HG03045 (cell line): Measurements from ENCODE around the gene ABCC1.

Source experiments
- ATAC-seq: cut with Tn5 transposase; IDR thresholded peaks from one replicate; pipeline ENCODE4 v1.9.1; 2021; ENCODE audit warnings: mild to moderate bottlenecking, moderate library complexity; ENCODE audit not compliant: unreplicated experiment

Gene ABCC1

DNA sequence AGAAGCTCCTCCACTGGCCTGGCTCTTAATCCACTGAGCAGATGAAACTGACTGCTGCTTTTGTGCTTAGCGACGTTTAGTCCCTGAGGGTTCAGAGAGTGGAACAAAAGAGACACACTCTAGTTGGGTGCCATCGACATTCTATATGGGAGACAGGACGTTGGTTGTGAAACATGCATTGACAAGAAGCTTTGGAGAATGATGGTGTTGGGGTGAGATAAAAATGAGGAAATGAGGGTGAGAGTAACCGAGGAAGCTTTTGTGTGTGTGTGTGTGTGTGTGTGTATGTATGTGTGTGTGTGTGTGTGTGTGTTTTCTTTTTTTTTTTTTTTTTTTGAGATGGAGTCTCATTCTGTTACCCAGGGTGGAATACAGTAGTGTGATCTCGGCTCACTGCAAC is 89.5 kb downstream of the ABCC1 start:
- ATAC-seq: no peak

DNA sequence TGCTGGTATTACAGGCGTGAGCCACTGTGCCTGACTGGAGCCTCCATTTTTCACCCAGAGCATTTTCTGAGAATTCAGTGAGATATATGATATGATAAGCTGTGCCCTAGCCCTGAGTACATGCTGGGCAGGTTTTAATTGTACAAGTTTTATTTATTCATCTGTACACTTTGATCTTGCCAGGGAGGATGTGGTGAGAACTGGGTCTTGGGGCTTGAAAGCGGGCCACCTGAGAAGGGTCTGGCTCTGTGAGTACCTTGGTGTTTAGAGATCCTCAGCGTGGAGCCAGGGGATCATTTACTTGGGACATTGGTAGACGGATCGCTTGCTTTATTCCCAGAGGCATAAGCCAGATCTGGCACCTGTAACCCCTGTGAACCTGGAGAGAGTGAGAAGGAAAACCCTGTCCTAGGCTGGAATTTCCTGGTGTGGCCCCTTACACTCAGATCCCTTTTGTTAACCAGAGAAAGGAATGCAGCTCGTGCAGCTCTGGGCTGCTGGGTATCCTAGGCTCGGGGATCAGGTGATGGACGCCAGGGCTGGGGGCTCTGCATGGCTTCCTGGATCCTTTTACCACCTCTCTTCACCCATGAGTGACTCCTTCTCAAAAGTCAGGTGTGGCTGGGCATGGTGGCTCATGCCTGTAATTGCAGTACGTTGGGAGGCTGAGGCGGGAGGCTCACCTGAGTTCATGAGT is 91.9 kb downstream of the ABCC1 start:
- ATAC-seq: no peak

DNA sequence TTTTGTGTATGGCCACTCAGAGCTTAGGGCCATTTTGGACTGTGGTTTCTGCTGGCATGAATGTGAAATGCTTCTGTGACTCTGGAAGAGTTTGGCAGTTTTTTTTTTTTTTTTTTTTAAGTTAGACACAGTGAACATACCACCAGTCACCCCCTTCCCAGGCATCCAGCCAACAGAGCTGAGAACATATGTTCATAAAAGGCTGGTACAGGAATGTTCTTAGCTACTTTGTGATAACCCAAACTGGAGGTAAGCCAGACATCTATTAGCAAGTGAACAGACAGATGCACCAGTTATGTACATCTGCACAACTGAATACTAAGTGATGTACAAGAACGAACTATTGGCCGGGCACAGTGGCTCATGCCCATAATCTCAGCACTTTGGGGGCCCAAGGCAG is 92.7 kb downstream of the ABCC1 start:
- no peak for ATAC-seq

DNA sequence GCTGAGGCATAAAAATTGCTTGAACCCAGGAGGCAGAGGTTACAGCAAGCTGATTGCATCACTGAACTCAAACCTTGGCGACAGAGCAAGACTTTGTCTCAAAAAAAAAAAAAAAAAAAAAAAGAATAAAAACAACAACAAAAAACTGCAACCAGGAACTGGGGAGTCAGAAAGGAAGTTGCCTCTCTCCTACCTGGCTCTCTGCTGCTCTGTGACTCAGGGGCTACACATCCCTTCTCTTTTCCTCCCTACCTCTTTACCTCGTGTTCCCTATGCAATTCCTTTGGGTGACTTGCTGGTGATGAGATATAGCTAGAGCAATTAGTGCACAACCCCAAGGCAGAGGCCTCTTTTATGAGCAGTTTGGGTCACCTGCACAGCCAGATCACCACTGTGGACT is 95.9 kb downstream of the ABCC1 start:
- ATAC-seq: no peak

DNA sequence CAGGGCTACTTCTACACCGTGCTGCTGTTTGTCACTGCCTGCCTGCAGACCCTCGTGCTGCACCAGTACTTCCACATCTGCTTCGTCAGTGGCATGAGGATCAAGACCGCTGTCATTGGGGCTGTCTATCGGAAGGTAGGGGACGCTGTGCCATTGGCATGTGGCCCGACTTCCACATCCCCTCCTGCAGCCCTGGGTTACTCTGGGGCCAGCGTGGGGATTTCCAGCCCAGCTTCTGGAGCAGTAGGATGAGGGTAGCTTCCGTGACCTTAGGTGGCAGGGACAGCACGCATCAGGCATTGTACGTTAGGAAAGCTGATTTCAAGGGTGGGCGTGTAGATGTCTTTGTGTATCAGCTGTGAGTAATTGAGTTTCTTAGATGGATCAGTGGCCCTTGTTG is 96.5 kb downstream of the ABCC1 start:
- no peak for ATAC-seq

DNA sequence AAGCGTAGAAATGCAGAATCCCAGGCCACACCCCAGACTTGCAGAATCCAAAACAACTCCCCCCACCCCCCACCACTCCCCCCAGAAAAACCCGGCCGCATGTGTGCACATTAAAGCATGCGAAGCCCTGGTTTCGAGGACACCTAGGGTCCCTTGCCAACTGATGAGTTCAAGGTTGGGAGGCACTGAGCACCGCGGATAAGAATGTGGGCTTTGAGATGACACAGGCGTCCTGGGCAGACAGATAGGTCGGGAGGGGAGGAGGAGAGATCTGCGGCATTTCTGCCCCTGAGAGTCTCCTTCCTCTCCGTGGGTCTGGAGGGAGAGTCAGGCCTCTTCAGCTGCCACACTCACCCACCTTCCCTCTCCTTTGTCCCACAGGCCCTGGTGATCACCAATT is 98.3 kb downstream of the ABCC1 start:
- ATAC-seq: no peak

DNA sequence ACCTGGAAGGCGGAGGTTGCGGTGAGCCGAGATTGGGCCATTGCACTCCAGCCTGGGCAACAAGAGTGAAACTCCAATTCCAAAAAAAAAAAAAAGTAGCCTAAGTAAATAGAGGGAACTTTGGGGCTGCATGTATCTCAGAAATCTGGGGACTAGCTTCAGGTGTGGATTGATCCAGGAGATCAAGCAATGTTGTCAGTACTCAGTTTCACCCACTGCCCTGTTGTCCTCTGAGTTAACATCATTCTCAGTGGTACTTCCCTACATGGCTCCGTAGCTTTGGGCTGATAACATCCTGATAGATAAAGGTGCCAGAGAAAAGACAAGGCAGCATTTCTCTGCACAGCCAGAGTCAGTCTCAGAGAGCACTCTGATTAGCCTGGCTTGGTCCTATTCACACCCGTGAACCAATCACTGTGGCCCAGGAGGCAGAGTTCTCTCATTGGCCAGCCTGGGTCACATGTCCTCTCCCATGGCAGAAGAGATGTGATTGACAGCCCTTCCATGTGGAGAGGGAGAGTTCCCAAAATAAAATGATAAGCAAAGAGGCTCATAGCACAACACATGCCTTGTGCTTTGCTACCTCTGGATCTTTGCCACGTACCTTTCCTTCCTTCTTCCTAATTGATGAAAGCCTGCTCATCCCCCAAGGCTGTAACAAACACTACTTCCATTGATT is 99.6 kb downstream of the ABCC1 start:
- no peak for ATAC-seq

DNA sequence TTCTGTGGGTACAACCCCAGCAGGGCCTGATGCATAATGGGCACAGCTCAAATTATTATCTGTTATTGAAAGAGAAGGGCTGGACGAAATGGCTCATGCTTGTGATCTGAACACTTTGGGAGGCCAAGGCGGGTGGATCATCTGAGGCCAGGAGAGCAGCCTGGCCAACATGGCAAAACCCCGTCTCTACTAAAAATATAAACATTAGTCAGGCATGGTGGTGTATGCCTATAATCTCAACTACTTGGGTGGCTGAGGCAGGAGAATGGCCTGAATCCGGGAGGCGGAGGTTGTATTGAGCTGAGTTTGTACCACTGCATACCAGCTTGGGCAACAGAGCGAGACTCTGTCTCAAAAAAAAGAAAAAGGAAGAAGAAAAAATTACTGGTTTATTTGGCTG is 100.7 kb downstream of the ABCC1 start:
- no peak for ATAC-seq

DNA sequence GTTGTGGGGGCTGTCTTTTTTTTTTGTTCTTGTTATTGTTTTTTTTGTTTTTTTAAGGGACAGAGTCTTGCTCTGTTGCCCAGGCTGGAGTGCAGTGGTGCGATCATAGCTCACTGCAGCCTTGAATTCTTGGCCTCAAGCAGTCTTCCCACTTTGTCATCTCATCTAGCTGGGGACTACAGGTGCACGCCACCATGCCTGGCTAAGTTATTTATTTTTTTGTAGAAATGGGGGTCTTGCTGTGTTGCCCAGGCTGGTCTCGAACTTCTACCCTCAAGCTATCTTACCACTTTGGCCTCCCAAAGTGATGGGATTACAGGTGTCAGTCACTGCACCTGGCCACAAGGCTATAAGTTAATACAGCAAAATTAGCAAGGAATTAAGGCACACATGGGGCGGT is 101.7 kb downstream of the ABCC1 start:
- ATAC-seq: no peak

DNA sequence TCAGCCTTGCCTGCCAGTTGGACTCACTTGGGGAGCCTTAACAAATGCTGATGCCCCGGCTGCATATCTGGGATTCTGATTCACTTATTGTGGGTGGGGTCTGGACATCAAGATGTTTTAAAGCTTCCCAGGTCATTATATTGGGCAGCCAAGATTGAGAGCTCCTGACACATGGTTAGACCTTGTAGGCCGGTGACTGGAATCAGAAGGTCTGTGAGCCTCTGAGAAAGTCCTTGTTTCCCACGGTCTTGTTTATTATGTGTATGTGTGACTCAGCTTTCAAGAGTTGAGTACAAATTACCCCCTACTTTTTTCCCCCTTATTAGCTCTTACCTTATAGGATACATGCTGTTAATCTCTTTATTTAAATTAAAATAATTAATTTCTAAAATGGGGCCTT is 103.5 kb downstream of the ABCC1 start:
- ATAC-seq: no peak

DNA sequence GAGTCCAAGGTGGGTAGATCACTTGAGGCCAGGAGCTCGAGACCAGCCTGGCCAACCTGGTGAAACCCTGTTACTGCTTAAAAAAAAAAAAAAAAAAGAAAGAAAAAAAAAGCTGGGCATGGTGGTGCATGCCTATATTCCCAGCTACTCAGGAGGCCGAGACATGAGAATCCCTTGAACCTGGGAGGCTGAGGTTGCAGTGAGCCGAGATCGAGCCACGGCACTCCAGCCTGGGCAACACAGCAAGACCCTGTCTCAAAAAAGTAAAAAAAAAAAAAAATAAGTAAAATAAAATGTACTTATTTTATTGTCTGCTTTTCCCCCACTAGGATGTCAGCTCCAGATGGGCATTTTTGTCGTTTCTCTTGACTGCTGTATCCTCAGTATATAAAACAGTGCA is 107.7 kb downstream of the ABCC1 start:
- ATAC-seq: no peak

DNA sequence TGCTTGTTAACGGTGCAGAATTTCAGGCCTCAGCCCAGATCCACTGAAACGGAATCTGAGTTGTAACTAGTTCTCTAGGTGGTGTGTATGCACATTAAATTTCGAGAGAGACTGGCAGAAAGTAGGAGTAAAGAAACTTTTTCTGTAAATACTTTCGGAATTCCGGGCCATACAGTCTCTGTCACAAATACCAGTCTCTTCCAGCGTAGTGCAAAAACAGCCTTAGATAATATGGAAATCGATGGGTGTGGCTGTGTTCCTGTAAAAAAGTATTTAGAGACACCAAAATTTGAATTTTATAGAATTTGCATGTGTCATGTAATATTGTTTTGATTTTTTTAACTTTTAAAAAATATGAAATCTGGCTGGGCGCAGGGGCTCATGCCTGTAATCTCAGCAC is 109.7 kb downstream of the ABCC1 start:
- no peak for ATAC-seq

DNA sequence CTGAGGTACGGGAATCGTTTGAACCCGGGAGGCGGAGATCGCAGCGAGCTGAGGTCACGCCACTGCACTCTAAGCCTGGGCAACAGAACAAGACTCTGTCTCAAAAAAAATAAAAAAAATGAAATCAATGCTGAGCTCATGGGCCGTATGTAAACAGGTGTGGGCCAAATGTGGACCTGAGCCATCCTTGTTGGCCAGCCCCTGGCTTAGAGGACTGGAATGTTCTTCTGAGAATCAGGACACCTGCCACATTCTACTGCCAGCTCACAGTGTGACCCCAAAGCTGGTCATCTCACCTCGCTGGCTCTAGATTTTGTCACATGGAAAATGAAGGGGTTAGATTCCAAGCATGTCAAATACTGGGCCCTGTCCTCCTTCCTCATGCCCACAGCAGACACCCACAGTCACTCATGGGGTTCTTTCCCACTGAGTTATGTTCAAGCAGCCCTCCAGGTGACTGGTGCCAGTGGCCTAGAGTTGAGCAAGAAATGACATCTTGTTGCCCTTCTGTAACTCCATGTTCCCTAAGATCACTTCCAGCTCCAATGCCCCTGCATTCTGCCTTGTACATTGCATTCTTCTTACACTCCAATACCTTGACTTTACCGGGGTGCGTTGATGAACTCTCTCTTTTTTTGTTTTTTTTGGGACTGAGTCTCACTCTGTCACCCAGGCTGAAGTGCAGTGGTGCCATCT is 110.6 kb downstream of the ABCC1 start:
- no peak for ATAC-seq

DNA sequence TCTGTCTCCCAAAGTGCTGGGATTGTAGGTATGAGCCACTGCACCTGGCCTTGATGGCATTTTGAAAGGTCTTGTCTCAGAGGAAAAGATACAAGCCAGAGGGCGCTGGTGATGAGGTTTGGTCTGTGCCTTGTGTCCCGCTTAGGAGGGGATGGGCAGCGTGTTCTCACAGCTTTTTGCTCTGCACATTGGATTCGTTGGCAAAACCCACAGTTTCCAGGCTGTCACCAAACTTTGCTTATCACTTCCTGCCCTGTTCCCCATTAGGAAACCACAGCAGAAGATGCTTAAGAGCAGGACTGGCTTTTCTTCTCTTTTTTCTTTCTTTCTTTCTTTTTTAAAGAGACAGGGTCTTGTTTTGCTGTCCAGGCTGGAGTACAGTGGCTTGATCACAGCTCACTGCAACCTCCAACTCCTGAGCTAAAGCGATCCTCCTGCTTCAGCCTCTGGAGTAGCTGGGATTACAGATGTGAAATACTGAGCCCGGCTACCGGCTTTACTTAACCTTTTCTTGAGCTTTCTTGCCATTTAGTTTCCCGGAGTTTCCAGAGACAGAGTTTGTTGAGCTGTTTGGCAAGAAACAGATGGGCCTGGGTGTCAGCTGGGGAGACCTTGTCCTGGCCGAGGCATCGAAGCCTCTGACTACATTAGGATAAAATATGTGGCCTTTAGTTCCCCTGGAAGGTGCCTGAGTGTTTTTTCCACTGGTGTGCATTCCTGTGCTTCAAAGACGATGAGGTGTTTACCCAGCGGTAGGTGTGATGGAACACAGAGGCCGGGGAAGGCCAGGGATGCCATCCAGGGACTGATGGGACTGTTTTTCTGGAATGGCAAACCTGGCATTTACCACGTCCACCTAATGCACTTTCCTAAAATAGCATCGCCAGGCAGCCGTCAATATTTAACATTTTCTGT is 112.9 kb downstream of the ABCC1 start:
- no peak for ATAC-seq

DNA sequence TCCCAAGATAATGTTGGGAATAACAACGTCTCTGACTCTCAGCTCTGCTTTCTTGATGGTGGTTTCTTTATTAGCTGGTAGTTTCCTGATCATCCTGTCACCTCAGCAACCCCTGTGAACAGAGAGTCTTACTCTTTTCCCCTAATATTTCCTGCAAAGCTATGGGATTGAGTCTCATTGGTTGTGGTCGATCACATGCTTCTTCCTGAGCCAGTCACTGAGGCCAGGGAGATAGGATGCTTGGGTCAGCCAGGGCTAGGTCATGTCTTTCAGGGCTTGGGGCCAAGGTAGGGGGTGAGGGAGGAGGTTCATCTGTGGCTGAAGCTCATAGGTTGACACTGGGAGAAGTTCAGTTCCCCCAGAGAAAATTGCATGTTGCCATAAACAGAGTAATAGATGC is 114.3 kb downstream of the ABCC1 start:
- no peak for ATAC-seq

DNA sequence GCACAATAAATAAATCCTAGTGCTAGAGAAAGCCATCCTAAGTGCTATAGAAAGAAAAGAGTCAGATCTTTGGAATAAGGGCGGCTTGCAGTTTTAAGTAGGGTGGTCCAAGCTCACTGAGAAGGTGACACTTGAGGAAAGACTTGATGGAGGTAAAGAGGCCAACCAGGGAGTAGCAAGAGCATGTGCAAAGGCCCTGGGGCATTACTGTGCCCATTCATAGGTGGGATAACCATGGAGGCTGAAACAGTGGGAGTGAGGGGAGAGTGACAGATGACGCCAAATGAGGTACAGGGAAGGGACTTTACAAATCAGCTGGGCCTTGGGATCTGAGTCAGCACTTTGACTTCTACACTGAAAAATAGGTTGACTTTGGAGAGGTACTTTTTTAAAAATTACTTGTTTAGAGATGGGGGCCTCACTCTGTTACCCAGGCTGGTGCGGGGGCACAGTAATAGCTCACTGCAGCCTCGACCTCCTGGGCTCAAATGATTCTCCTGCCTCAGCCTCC is 115.5 kb downstream of the ABCC1 start:
- ATAC-seq: no peak

DNA sequence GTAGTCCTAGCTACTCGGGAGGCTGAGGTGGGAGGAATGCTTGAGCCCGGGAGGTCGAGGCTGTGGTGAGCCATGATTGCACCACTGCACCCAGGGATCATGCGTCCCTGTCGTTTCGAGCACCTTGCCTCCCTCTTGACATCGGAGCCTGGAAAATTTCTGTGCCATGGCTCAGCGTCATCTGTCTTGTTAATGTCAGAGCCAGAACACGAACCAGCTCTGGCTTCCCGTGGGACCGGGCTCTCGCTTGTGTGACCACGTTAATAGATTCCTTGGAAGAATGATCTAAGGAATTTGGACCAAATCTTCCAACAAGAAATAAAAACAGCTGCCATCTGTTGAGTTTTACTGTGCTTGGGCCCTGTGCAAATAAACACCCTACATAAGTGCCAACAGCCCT is 117.7 kb downstream of the ABCC1 start:
- ATAC-seq: no peak

DNA sequence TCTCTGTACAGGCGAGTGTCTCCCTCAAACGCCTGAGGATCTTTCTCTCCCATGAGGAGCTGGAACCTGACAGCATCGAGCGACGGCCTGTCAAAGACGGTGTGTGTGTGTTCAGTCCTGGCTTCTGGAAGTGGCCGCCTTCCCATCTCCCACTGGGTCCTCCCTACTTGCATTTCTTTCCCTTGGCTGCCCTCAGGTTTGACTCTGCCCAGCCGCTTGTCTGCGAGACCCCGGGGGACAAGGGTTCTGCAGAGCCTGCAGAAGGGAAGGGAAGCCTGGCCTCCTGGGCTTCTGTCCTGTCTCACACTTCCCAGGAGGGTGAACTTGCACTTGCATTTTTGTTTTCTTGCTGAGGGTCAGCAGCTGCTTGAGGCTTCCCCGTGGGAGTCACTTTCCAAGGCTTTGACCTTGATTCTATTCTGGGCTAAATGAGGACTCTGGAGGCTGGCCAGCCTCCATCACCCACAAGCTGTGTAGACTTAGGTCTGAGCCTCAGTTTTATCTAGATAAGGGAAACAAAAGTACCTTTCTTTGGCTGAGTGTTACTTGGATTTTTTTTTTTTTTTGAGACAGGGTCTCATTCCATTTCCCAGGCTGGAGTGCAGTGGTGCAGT is 122.3 kb downstream of the ABCC1 start:
- ATAC-seq: no peak

DNA sequence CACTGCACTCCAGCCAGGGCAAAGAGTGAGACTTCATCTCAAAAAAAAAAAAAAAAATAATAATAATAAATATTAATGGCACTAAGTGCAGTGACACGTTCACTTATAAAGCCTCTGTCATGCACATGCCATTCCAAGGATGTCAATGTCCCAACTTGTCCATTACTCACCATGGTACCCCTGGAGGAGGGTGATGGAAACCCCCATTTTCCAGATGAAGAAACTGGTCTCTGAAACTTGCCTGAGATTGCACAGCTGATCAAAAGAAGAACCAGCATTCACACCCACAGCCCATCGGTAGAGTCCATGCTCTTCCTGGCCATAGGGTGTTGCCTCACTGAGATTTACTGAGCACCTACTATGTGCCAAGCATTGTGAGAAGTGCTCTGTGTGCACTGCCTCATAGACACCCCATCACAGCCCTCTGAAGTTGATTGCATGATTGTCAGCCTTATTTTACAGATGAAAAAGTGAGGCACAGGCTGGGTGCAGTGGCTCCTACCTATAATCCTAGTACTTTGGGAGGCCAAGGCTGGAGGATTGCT is 123.7 kb downstream of the ABCC1 start:
- ATAC-seq: no peak
